ENCODE data around the gene FGD2. TPM values are rescaled to one million over a fixed set of nuclear protein-coding genes. Genes with fewer than 3 reads are reported as not detected.
A peak's percentile ranks its signal among the peaks of the same experiment; 100 is the strongest.

The FGD2 gene
- total and polyA plus RNA-seq, 10 of the 15 experiments (the other 5 are each of a cell fraction or from before 2014, with no cell fraction given), result 5.2 to 88.1 (median 33.2) TPM

GRCh38 chr6:36963451-36964290 is 41.8 kb upstream of the FGD2 start:
- ChIA-PET SMC1A (ENCODE audit: uncharacterized antibody, unreplicated experiment) (interaction anchor here (1.9 kb wide), 1 partner anchor 55 kb away, joined by 8 read pairs; no protein-coding TSS in a partner anchor), POLR2A (interaction anchor here (1.2 kb wide), 1 partner anchor 49 kb away, joined by 3 read pairs; no protein-coding TSS in a partner anchor), RAD21 (ENCODE audit: unreplicated experiment) (interaction anchor here (0.6 to 2.1 kb wide), 2 partner anchors 54 kb away, joined by 3 to 6 read pairs; no protein-coding TSS in a partner anchor), CTCF (interaction anchor here (2.2 kb wide), 1 partner anchor 55 kb away, joined by 6 read pairs; no protein-coding TSS in a partner anchor)
- H3K27me3 ChIP-seq (replicated peaks in 1 of 2; ENCODE audit: control insufficient read depth in 2 of 2, insufficient read depth in 2 of 2, low read length in 1 of 2), result no peaks in the 10 kb centered on the region
- in situ Hi-C loops (cut with MboI), result no loop called here
- peaks cover 14% of the 10 kb centered on the region for H3K4me1 ChIP-seq (ENCODE audit: control insufficient read depth, insufficient read depth, low read length)
- H3K4me3 ChIP-seq, result no peak overlapping the region
- no peaks in the 10 kb centered on the region for H3K79me2 ChIP-seq (ENCODE audit: control insufficient read depth, insufficient read depth, low read length)
- no TSS peak for BruUV-seq (replicated peaks)
- no peak overlapping the region for H3K9ac ChIP-seq (ENCODE audit: control insufficient read depth, insufficient read depth, low read length)
- 63% methylated on average over 11 of the region's 11 CpGs for WGBS (ENCODE audit: insufficient coverage, insufficient replicate concordance, low lambda C conversion rate, missing lambda C conversion rate)
- peak; percentile 54 for ATAC-seq
- H3K4me2 ChIP-seq (ENCODE audit: control insufficient read depth, insufficient read depth), result peak overlapping the region; percentile 22; the same call in 1 of the 2 replicates
- FAIRE-seq, result no peak
- peak overlapping the region; percentile 62 for H2AFZ ChIP-seq (ENCODE audit: control insufficient read depth, low read depth, low read length)
- H3K9me3 ChIP-seq (replicated peaks; ENCODE audit: control insufficient read depth, insufficient read depth, low read length), result no peaks in the 10 kb centered on the region
- no peak overlapping the region for H3K27ac ChIP-seq (ENCODE audit: control insufficient read depth, insufficient read depth)
- no peaks in the 10 kb centered on the region for H4K20me1 ChIP-seq (ENCODE audit: control insufficient read depth, insufficient read depth)
- intact Hi-C loops (cut with micrococcal nuclease; ENCODE audit: unreplicated experiment), result no loop called here
- H3K36me3 ChIP-seq (ENCODE audit: control insufficient read depth in 2 of 2, insufficient read depth in 2 of 2, low read length in 1 of 2), result peaks cover 7 to 9% of the 10 kb centered on the region in 2 experiments
- no peak for DNase-seq (ENCODE audit: low read depth, low spot score)
- no peak for TF ChIP-seq TBL1XR1 (IDR thresholded peaks at IDR 0.05; ENCODE audit: low read depth, low read length)
- no peak for TF ChIP-seq SMAD1 (IDR thresholded peaks at IDR 0.05; ENCODE audit: low read depth, partially characterized antibody)
- no peak for TF ChIP-seq FOS (IDR thresholded peaks at IDR 0.05; ENCODE audit: borderline replicate concordance, extremely low read depth, insufficient read length)
- no peak for TF ChIP-seq HCFC1 (IDR thresholded peaks at IDR 0.05; ENCODE audit: low read length)
- no peak for TF ChIP-seq ZBTB4 (CRISPR knock-in tag; IDR thresholded peaks at IDR 0.05)
- no peak for TF ChIP-seq POU2F2 (IDR thresholded peaks at IDR 0.05; ENCODE audit: borderline replicate concordance, low read depth, low read length)
- no peak for TF ChIP-seq HSF1 (IDR thresholded peaks at IDR 0.05; ENCODE audit: low read depth, low read length)
- TF ChIP-seq IRF3 (IDR thresholded peaks at IDR 0.05), result no peak
- no peak for TF ChIP-seq SUPT20H (IDR thresholded peaks at IDR 0.05; ENCODE audit: borderline replicate concordance, control insufficient read depth, low read depth, low read length)
- no peak for TF ChIP-seq TCF3 (IDR thresholded peaks at IDR 0.05; ENCODE audit: borderline replicate concordance, insufficient read depth, low read depth, low read length)
- no peak for TF ChIP-seq ATF7 (IDR thresholded peaks at IDR 0.05; ENCODE audit: low read depth)
- no peak for TF ChIP-seq TCF7 (IDR thresholded peaks at IDR 0.05; ENCODE audit: borderline replicate concordance)
- TF ChIP-seq PAX5 (IDR thresholded peaks at IDR 0.05; ENCODE audit: borderline replicate concordance, low read depth, low read length), result no peak
- no peak for TF ChIP-seq CREM (IDR thresholded peaks at IDR 0.05; ENCODE audit: low read depth)
